K562 (cell line): ENCODE measurements around the gene RAP1A. TPM values are rescaled to one million over a fixed set of nuclear protein-coding genes. Genes with fewer than 3 reads are reported as not detected.
A peak's percentile ranks its signal among the peaks of the same experiment; 100 is the strongest.

ENCODE experiments used
- ARHGAP35 ChIP-seq: fragments of 450-650 bp; IDR thresholded peaks from 2 replicates; pipeline ENCODE4 v1.6.1; 2018; ENCODE audit not compliant: partially characterized antibody
- ARID1B ChIP-seq: fragments of 450-650 bp; IDR thresholded peaks from 2 replicates; pipeline ENCODE4 v1.6.1; 2016; ENCODE audit warnings: antibody characterized with exemption, mild to moderate bottlenecking, inconsistent platforms
- ARNT ChIP-seq, 2 experiments: fragments of 450-650 bp; IDR thresholded peaks; 2 replicates each; pipeline ENCODE4 v1.6.1; 2016; ENCODE audit warnings: mild to moderate bottlenecking in 1 of 2
- BCLAF1 ChIP-seq, 2 experiments: fragments of 450-650 bp in 1 of 2; IDR thresholded peaks; 2 replicates each; pipeline ENCODE4 v1.6.1; 2011 to 2017; ENCODE audit warnings: low read depth in 2 of 2, antibody characterized with exemption in 1 of 2, borderline replicate concordance in 1 of 2, low read length in 1 of 2, mild to moderate bottlenecking in 1 of 2, mixed read lengths in 1 of 2; ENCODE audit not compliant: control insufficient read depth in 1 of 2
- BMI1 ChIP-seq: fragments of 150-350 bp; IDR thresholded peaks from 2 replicates; pipeline ENCODE4 v1.6.1; 2014; ENCODE audit warnings: low read length
- BRD9 ChIP-seq: fragments of 450-650 bp; IDR thresholded peaks from 2 replicates; pipeline ENCODE4 v1.6.1; 2018; ENCODE audit warnings: low read depth; ENCODE audit not compliant: partially characterized antibody
- CBFA2T3 ChIP-seq: fragments of 450-650 bp; IDR thresholded peaks from 2 replicates; pipeline ENCODE4 v1.6.1; 2017
- DPF2 ChIP-seq: fragments of 450-650 bp; IDR thresholded peaks from 2 replicates; pipeline ENCODE4 v1.6.1; 2016
- ETV5 ChIP-seq: sonication (generic); formaldehyde crosslinking; IDR thresholded peaks from 2 replicates; pipeline ENCODE4 v1.4.0; 2020; ENCODE audit warnings: low read depth, mild to moderate bottlenecking, missing genetic modification reagents
- HDGF ChIP-seq: fragments of 450-650 bp; IDR thresholded peaks from 2 replicates; pipeline ENCODE4 v1.6.1; 2016
- HLTF ChIP-seq: fragments of 450-650 bp; IDR thresholded peaks from 2 replicates; pipeline ENCODE4 v1.6.1; 2016
- IFI16 ChIP-seq: fragments of 250-450 bp; sonication (Bioruptor Pico); IDR thresholded peaks from 2 replicates; pipeline ENCODE4 v2.1.2; 2022; ENCODE audit warnings: mild to moderate bottlenecking, inconsistent platforms
- KDM1A ChIP-seq, 2 experiments: fragments of 450-650 bp; IDR thresholded peaks; 2 replicates each; pipeline ENCODE4 v1.6.1; 2016; ENCODE audit warnings: mild to moderate bottlenecking in 2 of 2
- LEF1 ChIP-seq: fragments of 450-650 bp; IDR thresholded peaks from 2 replicates; pipeline ENCODE4 v1.6.1; 2016; ENCODE audit warnings: mild to moderate bottlenecking
- MCM7 ChIP-seq, 2 experiments: fragments of 450-650 bp; IDR thresholded peaks; 2 replicates each; pipeline ENCODE4 v1.6.1; 2016 to 2018
- MLLT1 ChIP-seq, 2 experiments: fragments of 450-650 bp; IDR thresholded peaks; 2 replicates each; pipeline ENCODE4 v1.6.1; 2016
- MTA1 ChIP-seq: fragments of 450-650 bp; IDR thresholded peaks from 2 replicates; pipeline ENCODE4 v1.6.1; 2017; ENCODE audit warnings: borderline replicate concordance
- MTA2 ChIP-seq: fragments of 450-650 bp; IDR thresholded peaks from 2 replicates; pipeline ENCODE4 v1.6.1; 2016; ENCODE audit warnings: low read depth
- NRF1 ChIP-seq, 2 experiments: fragments of 450-650 bp; IDR thresholded peaks in 1 of 2; conservative IDR thresholded peaks in 1 of 2; 2 replicates each; pipeline ENCODE4 v1.6.1; 2014; ENCODE audit warnings: mild to moderate bottlenecking in 2 of 2
- OTX1 ChIP-seq: fragments of 450-650 bp; formaldehyde crosslinking; IDR thresholded peaks from 2 replicates; pipeline ENCODE4 v1.4.0; 2022; ENCODE audit warnings: mild to moderate bottlenecking
- PHB2 ChIP-seq: fragments of 450-650 bp; IDR thresholded peaks from 2 replicates; pipeline ENCODE4 v1.6.1; 2017; ENCODE audit warnings: low read depth
- SMARCA4 ChIP-seq: fragments of 450-650 bp; IDR thresholded peaks from 2 replicates; pipeline ENCODE4 v1.6.1; 2016
- TRIM28 ChIP-seq: fragments of 450-650 bp; IDR thresholded peaks from 2 replicates; pipeline ENCODE4 v1.6.1; 2017
- ZBTB5 ChIP-seq: fragments of 450-650 bp; IDR thresholded peaks from 2 replicates; pipeline ENCODE4 v1.6.1; 2017; ENCODE audit warnings: antibody characterized with exemption
- polyA plus RNA-seq, 8 experiments: library from polyadenylated mRNA; depleted of rRNA in 4 of 8; stranded (reverse) in 5 of 8; unstranded in 3 of 8; fragments of >200 nt; fragmentation: Nextera tagmentation in 2 of 8; fragmentation: Illumina TruSeq in 1 of 8; extraction: Ambion mirVana in 2 of 8; extraction: Trizol in 1 of 8; gene quantifications; 2 replicates each; pipeline versions ENCODE4 v1.2.1 to v1.2.3, GENCODE V29; 2011 to 2014; ENCODE audit warnings: inconsistent platforms in 1 of 8, missing spikeins in 1 of 8
- total RNA-seq, 7 experiments: library from RNA; depleted of rRNA in 6 of 7; stranded (reverse); fragments of >200 nt in 6 of 7; fragmentation: Illumina TruSeq in 2 of 7; extraction: Trizol in 2 of 7; gene quantifications; 2 replicates each; pipeline versions ENCODE4 v1.2.1 to v1.2.3, GENCODE V29; 2011 to 2021; ENCODE audit warnings: low replicate concordance in 1 of 7

Gene RAP1A
- total and polyA plus RNA-seq, 9 of the 15 experiments (the other 6 are each of a cell fraction or from before 2014, with no cell fraction given): 13.4 to 86.2 (median 32.5) TPM

GRCh38 chr1:111594306-111594693, 25.3 kb upstream of the RAP1A start (continued):
- TF ChIP-seq ZBTB5: peak; percentile 60; the same call in 1 of the 2 replicates
- peak; percentile 73; the same call in 1 of the 2 replicates for TF ChIP-seq OTX1
- TF ChIP-seq TRIM28: peak; percentile 55; the same call in 1 of the 2 replicates
- 0 out of 4 replicates have a peak, but pooled peaks of 1 of the 2 experiments have one; percentile 48 for TF ChIP-seq ARNT (IDR thresholded peaks at IDR 0.05)
- TF ChIP-seq IFI16 (CRISPR knock-in tag): no peak
- TF ChIP-seq MLLT1 (IDR thresholded peaks at IDR 0.05): 0 out of 4 replicates have a peak, but pooled peaks of 1 of the 2 experiments have one; percentile 33
- TF ChIP-seq BMI1: no peak
- TF ChIP-seq HDGF: peak; percentile 90
- TF ChIP-seq MTA1: 0 out of 2 replicates have a peak, but pooled peaks have one; percentile 14
- peak; percentile 37 for TF ChIP-seq BRD9
- no peak for TF ChIP-seq ETV5 (CRISPR knock-in tag)
- TF ChIP-seq ARHGAP35: peak; percentile 42
- TF ChIP-seq DPF2: no peak
- 0 out of 4 replicates have a peak, but pooled peaks of 1 of the 2 experiments have one; percentile 27 for TF ChIP-seq MCM7 (IDR thresholded peaks at IDR 0.05)
- no peak for TF ChIP-seq NRF1 (conservative IDR thresholded peaks at IDR 0.05 in 1 of 2, IDR thresholded peaks at IDR 0.05 in 1 of 2)
- 0 out of 2 replicates have a peak, but pooled peaks have one; percentile 10 for TF ChIP-seq ARID1B
- peak; percentile 83 for TF ChIP-seq HLTF
- peak; percentile 45; the same call in 1 of the 2 replicates for TF ChIP-seq MTA2
- no peak for TF ChIP-seq BCLAF1 (IDR thresholded peaks at IDR 0.05; ENCODE audit: borderline replicate concordance in 1 of 2, control insufficient read depth in 1 of 2, low read depth in 2 of 2, low read length in 1 of 2)
- TF ChIP-seq PHB2: 0 out of 2 replicates have a peak, but pooled peaks have one; percentile 46
- TF ChIP-seq SMARCA4: no peak
- peak in 1 of 2 experiments; percentile 38; a peak in 1 of 4 replicates for TF ChIP-seq KDM1A (IDR thresholded peaks at IDR 0.05)
- peak; percentile 16; the same call in 1 of the 2 replicates for TF ChIP-seq CBFA2T3
- no peak for TF ChIP-seq LEF1
- TF ChIP-seq, all 486 proteins: peak for 28
